Lung (tissue), 12 donors: Measurements from ENCODE around the gene C5AR2. TPM values are rescaled to one million over a fixed set of nuclear protein-coding genes. Genes with fewer than 3 reads are reported as not detected.

Experiments used
- ATAC-seq: fragments of 200-7000 bp; cut with Tn5 transposase; one replicate; pipeline ENCODE4 v1.9.1; 2020; ENCODE audit warnings: moderate number of reproducible peaks; ENCODE audit not compliant: insufficient read depth, low FRiP score
- DNase-seq, 3 donors: peaks; one replicate each; pipeline ENCODE4 v3.0.0-alpha.2; 2013 to 2017
- H3K27ac ChIP-seq, 2 donors: one replicate each; pipeline ENCODE4 v1.5.1; 2013; ENCODE audit warnings: mild to moderate bottlenecking in 2 of 2, moderate library complexity in 2 of 2, control low read depth in 1 of 2, inconsistent platforms in 1 of 2, low read depth in 1 of 2, low read length in 1 of 2
- H3K27me3 ChIP-seq, 3 donors: one replicate each; pipeline ENCODE4 v1.5.1; 2013; ENCODE audit warnings: low read length in 2 of 3; ENCODE audit not compliant: control insufficient read depth in 3 of 3, insufficient read depth in 3 of 3
- H3K36me3 ChIP-seq, 4 donors: one replicate each; pipeline ENCODE4 v1.5.1; 2013; ENCODE audit warnings: low read length in 4 of 4, mild to moderate bottlenecking in 1 of 4, moderate library complexity in 1 of 4; ENCODE audit not compliant: control insufficient read depth in 4 of 4, insufficient read depth in 4 of 4
- H3K4me1 ChIP-seq, 5 donors: one replicate each; pipeline ENCODE4 v1.5.1; 2013; ENCODE audit warnings: low read length in 5 of 5, mild to moderate bottlenecking in 2 of 5, moderate library complexity in 1 of 5; ENCODE audit not compliant: control insufficient read depth in 5 of 5, insufficient read depth in 5 of 5
- H3K4me3 ChIP-seq: one replicate; pipeline ENCODE4 v1.5.1; 2013; ENCODE audit warnings: mild to moderate bottlenecking, control low read depth, moderate library complexity
- H3K9ac ChIP-seq, 2 donors: one replicate each; pipeline ENCODE4 v1.5.1; 2013; ENCODE audit warnings: low read length in 2 of 2, control low read depth in 1 of 2; ENCODE audit not compliant: insufficient read depth in 1 of 2
- H3K9me3 ChIP-seq, 4 donors: one replicate each; pipeline ENCODE4 v1.5.1; 2013; ENCODE audit warnings: low read length in 3 of 4, mild to moderate bottlenecking in 1 of 4, moderate library complexity in 1 of 4; ENCODE audit not compliant: control insufficient read depth in 4 of 4, insufficient read depth in 3 of 4
- CTCF ChIP-seq: IDR thresholded peaks from 2 replicates; pipeline ENCODE4 v1.5.1; 2012; ENCODE audit warnings: mild to moderate bottlenecking; ENCODE audit errors: control extremely low read depth, extremely low read depth
- WGBS, 2 donors: extraction: QIAGEN DNeasy Blood & Tissue Kit; methylation state at CpG; one replicate each; pipeline ENCODE4 v1.1.7; 2013; 5-methylcytosine and 5-hydroxymethylcytosine counted together
- polyA plus RNA-seq, 2 donors: library from polyadenylated mRNA; stranded (reverse); fragments of 200-250 nt; gene quantifications; one replicate each; pipeline ENCODE4 v1.2.1, GENCODE V29; 2013
- total RNA-seq, 2 donors: library from RNA; depleted of rRNA in 1 of 2; stranded (reverse); fragments of >200 nt in 1 of 2; gene quantifications; one replicate each; pipeline ENCODE4 v1.2.1, GENCODE V29; 2014 to 2021
- donor health status: control.
- donor health status: control.
- donor health status: Bipolar disorder and iron deficiency.
- donor health status: healthy.
- donor health status: DM: yes; HTN: yes; CAD: no.

The C5AR2 gene
- total and polyA plus RNA-seq, 4 donors = 1.0 to 17.4 (median 7.7) TPM

- H3K36me3 ChIP-seq = no peaks in the 10 kb centered on the region
- TF ChIP-seq CTCF = no peak
- 73 to 76% methylated on average over 10 of the region's 10 CpGs for WGBS, 2 donors
- H3K27me3 ChIP-seq = no peaks in the 10 kb centered on the region
- H3K4me3 ChIP-seq = no peak overlapping the region
- H3K27ac ChIP-seq = no peak overlapping the region
- ATAC-seq = no peak
- H3K9ac ChIP-seq = no peak overlapping the region
- peaks cover 0 to 1% (median 0%) of the 10 kb centered on the region in 4 donors for H3K9me3 ChIP-seq
- no peak for DNase-seq
- H3K4me1 ChIP-seq = peaks cover 0 to 4% (median 0%) of the 10 kb centered on the region in 5 donors
These were observed 18.1 kb upstream of the C5AR2 start for GRCh38 chr19:47313754-47314295.

GRCh38 chr19:47315125-47315821 is 16.7 kb upstream of the C5AR2 start:
- 14 to 28% methylated on average over 12 of the region's 12 CpGs for WGBS, 2 donors
- TF ChIP-seq CTCF = no peak
- no peak overlapping the region for H3K4me3 ChIP-seq
- peaks cover 0 to 4% (median 0%) of the 10 kb centered on the region in 5 donors for H3K4me1 ChIP-seq
- H3K27me3 ChIP-seq = no peaks in the 10 kb centered on the region
- peaks cover 0 to 5% (median 0%) of the 10 kb centered on the region in 4 donors for H3K36me3 ChIP-seq
- peaks cover 0 to 1% (median 0%) of the 10 kb centered on the region in 4 donors for H3K9me3 ChIP-seq
- no peak overlapping the region for H3K9ac ChIP-seq
- DNase-seq (peak; percentile 20 to 40 (median 40)), ATAC-seq (peak; percentile 82)
- peak overlapping the region in 1 of 2 donors; percentile 61 for H3K27ac ChIP-seq

- no peak for ATAC-seq
- WGBS, 2 donors = 79 to 85% methylated on average over 4 of the region's 4 CpGs
- H3K4me1 ChIP-seq = no peaks in the 10 kb centered on the region
These were observed 15.5 kb upstream of the C5AR2 start for GRCh38 chr19:47316513-47316912.

More at GRCh38 chr19:47316513-47316912, 15.5 kb upstream of the C5AR2 start:
- no peak for DNase-seq
- Histone ChIP-seq H3K27ac (no peak overlapping the region), H3K4me3 (no peak overlapping the region), H3K9ac (no peak overlapping the region), H3K27me3 (no peaks in the 10 kb centered on the region), H3K36me3 (peaks cover 0 to 7% (median 0%) of the 10 kb centered on the region in 4 donors), H3K9me3 (no peaks in the 10 kb centered on the region)
- TF ChIP-seq CTCF = no peak
